Measurements from ENCODE around the gene UBXN11.
"Not testable (repeated sequence)": the region's sequence is repeated elsewhere in the genome, so short reads cannot be mapped to it uniquely, and the experiment has no call there.

UBXN11 gene

DNA sequence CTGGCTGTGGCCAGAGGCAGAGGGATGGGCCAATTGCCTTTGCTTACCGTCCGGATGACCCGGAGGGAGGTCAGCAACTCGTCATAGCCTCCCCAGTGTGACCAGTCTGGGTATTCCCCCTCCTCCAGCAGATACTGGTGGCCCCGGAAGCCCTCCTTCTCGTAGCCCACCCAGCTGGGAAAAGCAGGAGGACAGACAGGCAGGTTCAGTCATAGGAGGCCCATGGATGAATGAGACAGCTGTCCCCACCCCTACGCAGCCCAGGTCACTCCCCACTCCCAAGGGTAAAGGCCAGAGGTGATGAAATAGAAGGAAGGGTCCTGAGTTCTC lies 30.7 kb upstream of the UBXN11 start:
- no peak for DNase-seq (ENCODE audit: low read depth, low spot score)

DNA sequence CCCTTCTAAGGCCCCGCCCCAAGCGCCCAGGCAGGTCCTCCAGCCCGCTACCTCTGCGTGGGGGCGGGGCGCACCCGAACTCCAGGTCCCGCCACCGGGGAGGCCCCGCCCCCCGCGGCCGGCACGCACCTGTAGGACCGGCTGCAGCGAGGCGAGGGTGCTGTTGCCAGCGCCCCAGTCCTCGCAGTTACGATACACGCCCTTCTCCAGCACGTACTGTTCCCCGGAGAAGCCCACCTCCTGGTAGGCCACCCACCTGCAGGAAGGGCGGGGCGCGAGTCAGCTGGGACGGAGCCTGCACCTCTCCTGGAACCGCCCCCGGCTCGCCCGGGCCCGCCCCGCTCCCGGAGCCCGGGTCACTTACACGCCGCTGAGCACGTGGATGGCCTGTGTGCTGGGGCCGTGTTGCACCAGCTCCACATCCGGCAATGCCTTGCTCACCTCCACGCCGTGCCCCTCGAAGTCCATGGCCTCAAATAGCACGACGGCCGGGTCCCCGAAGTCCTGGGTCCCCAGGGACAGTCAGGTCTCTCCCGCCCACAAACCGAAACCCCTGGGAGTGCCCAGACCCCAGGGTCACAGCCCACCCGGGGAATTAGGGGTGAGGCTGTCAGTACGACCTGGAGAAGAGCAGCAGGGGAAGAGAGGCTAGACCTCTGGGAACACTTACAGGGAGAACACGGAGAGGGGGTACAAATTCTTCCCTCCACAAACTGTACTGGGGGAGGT lies 30.2 kb upstream of the UBXN11 start:
- DNase-seq (ENCODE audit: low read depth, low spot score), result peak; percentile 91

DNA sequence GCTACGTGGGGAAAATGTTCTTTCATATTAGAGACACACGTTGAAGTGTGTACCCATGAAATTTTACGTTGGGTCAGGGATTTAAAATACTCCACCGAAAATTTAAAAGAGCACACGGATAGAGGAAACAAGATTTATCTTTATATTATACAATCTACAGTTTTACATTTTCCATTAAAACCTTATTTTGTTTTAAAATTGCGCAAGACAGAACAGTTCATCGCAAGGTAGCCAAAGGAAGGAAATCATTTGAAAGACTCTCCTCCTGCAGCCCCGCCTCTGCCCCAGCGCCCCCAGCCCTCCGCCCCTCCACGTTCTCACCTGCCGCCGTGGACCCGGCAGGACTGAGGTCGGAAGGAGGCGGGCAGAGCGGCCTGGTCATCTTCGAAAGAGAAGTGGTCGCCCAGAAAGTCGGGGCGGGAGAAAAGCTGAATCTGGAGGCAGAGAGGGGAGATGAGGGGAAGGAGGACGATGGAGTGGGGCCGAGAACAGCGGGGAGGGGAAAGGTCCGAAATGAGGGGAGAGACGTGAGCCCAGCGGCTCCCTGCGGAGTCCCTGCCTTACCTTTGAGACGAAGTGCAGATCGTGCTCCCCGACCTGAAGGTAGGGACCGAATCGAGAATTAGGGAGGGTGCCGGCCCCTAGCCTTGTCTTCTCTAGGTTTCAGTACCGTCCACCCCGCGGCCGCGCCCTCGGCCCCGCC lies 29.5 kb upstream of the UBXN11 start:
- no peak for DNase-seq (ENCODE audit: low read depth, low spot score)

DNA sequence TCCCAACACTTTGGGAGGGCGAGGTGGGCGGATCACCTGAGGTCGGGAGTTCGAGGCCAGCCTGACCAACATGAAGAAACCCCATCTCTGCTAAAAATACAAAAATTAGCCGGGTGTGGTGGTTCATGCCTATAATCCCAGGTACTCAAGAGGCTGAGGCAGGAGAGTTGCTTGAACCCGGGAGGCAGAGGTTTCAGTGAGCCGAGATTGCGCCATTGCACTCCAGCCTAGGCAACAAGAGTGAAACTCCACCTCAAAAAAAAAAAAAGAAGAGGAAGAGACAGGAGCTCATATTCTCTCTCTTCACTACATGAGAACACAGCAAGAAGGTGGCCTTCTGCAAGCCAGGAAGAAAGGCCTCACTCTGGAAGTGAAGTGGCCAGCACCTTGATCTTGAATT lies 26.9 kb upstream of the UBXN11 start:
- not testable (repeated sequence) for DNase-seq (ENCODE audit: low read depth, low spot score)

DNA sequence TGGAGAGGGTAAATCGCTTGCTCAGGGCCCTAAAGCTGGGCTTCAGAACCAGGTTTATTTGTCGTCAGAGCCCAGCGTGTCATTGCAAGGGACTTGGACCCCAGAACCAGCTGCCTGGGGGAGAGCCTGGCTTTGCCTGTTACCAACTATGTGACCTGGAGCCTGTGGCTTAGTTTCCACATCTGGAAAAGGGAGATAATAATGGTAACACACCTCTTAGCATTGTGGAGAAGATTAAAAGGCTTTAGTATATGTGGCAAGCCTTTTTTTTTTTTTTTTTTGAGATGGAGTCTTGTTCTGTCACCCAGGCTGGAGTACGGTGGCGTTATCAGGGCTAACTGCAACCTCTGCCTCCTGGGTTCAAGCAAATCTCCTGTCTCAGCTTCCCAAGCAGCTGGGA lies 23.8 kb upstream of the UBXN11 start:
- no peak for DNase-seq (ENCODE audit: low read depth, low spot score)

DNA sequence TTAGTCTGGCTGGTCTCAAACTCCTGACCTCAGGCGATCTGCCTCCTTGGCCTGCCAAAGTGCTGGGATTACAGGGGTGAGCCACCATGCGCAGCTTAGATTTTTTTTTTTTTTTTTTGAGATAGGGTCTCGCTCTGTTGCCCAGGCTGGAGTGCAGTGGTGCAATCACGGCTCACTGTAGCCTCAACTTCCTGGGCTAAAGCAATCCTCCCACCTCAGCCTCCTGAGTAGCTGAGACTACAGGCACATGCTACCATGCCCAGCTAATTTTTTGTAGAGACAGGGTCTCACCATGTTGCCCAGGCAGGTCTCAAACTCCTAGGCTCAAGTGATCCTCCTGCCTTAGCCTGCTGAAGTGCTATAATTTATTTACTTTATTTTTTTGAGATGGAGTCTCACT lies 22.9 kb upstream of the UBXN11 start:
- not testable (repeated sequence) for DNase-seq (ENCODE audit: low read depth, low spot score)

DNA sequence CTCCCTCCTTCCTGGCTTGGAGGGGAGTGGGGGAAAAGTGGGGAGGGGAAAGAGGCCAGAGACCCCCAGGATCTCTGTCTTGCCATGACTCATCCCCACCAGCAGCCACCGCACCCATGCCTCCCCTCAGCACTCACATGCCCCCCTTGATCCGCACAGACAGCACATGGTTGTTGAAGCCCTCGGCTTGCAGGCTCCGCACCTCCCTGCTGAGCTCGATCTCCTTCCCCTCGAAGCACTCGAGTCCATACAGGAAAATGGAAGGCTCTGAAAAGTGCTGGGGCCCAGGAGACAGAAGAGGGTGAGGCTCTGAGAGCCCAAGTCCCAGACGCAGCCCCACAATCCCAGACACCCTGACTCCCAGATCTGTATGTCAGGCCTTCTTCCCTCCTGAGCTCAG lies 22.2 kb upstream of the UBXN11 start:
- DNase-seq (ENCODE audit: low read depth, low spot score), result no peak

DNA sequence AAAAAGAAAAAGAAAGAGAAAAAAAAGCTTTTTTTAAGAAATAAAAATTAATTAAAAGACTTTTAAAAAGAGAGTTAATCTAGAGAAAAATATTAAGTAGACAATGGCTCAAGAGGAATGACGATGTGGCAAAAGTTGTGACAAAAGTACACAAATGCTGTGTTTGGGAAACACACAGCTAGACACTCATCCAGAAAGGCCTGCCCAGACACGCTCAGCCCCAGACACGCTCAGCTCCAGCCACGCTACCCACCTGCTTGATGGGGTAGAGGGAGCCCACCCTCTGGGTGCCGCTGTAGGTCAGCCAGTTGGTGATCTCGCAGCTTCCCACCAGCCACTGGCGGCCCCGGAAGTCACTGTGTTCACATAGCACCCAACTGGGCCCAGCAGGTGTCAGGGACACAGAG lies 21.5 kb upstream of the UBXN11 start:
- DNase-seq (ENCODE audit: low read depth, low spot score), result no peak

DNA sequence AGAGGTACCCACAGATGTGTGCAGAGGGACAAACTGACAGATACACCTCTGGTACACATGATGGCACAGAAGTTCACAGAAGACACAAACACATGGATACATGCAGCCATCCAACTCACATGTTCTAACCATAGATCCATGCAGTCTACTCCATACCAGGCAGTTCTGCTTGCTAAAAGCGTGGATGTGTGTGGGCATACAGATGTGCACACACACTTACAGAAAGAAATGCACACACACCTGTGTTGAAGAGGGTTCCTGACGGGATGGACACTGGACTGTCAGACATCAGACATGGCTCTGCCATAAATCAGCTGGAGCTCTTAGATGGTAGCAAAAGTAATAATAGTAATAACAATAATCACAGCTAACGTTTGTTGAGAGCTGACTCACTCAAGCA lies 18.1 kb upstream of the UBXN11 start:
- DNase-seq (ENCODE audit: low read depth, low spot score), result no peak

DNA sequence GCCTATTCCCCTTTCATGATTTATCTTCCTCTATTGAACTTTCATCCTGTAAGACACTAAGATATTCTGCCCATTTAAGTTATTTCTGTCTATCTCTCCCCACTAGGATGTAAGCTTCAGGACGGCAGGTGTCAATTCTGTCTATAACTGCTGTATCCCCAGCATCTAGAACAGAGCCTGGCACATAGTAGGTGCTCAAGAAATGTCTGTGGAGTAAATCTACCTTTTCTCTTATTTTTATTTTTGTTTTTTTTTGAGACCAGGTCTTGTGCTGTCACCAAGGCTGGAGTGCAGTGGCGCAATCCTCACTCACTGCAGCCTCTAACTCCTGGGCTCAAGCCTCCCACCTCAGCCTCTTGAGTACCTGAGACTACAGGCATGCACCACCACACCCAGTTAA lies 16.9 kb upstream of the UBXN11 start:
- no peak for DNase-seq (ENCODE audit: low read depth, low spot score)

DNA sequence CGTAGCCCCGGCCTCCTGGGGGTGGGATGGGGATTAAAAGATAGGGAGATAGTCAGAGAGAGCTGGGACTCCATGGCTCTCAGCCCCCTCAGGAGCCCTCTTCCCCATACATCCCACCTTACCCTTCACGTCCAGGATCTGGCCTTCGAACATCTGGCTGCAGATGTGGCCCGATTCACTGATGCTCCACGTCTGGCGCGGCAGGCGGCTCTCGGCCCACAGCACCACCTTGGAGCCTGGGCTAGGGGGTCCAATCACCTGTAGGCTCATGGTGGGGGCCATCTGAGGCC lies 15.6 kb upstream of the UBXN11 start:
- DNase-seq (ENCODE audit: low read depth, low spot score), result no peak

DNA sequence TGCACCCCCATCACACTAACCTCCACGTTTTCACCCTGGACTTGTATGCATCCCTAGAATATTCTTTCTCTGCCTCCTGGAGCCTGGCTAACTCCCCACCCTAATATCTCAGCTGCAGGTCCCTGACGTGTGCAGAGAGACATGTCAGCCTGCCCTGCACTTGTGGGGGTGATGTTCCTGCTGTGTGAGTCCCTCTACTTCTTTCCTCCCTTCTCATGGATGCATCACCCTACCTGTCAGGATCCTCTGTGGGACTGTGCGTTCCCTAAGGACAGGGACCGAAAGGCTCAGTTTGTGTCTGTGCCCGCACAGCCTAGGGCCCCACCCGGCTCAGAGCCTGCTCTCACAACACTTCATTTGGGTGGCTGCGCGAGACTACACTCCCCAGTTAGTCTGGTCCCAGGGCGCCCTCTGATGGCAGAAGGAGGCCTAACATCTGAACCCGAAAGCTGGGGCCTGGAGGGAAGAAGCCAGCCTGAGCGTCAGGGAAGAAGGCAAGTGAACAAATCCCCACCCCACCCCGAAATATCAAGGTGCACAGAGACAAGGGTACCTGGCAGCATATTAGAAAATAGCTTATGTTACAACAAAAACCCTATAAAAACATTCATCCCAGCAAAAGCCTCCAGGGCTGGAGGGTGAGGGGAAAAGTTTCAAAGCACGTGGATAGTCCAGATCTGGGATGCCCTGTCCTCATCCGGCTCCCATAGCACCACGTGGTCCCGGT lies 15.0 kb upstream of the UBXN11 start:
- peak; percentile 93 for DNase-seq (ENCODE audit: low read depth, low spot score)

DNA sequence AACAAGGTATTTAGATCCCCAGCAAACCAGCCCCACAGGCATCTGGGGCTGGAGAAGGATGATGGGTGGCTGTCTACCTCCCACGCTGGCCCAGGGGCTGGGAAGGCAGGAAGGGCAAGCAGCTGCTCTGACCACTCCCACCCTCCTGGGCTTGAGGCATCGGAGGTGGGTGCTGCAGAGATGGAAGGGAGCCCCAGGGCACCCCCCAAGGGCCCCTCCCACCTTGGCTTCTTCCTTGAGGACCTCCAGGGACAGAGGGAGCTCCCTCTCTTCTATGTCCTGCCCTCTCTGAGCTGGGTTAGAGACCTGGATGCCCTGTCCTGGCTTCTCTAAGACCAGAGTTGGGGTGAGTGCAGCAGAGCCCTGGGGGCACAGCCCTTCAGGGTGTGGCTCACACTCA lies 14.5 kb upstream of the UBXN11 start:
- DNase-seq (ENCODE audit: low read depth, low spot score), result no peak

DNA sequence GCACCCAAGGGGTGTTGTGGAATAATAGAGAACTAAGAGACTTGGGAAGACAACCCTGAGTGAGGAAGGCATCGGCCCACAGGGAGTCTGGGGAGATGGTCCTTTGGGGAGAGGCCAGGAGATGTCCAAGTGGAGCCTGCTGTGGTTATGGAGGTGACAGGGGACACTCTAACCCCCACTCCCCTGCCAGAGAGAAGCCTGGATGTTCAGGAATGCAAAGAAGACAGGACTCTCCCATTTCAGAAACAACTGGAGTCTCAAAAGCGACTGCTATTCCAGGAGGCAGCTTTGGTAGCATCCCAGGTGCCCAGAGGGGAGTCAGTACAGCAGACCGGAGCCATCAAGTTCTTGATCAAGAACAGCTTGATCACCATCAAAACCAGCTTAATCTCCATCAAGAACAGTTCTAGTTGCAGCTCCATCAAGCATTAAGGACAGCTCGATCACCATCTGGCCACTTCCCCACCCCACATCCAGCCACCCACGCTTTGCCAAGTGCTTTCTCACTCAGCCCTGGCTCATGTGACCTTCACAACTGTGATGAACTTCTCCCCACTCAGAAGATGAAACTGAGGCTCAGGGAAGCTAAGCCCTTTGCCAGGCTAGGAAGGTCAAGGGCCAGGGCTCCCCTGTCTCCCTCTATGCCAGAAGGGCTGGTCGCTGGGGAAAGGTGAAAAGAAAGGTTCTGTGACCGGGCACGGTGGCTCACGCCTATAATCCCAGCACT lies 12.1 kb upstream of the UBXN11 start:
- DNase-seq (ENCODE audit: low read depth, low spot score), result no peak

DNA sequence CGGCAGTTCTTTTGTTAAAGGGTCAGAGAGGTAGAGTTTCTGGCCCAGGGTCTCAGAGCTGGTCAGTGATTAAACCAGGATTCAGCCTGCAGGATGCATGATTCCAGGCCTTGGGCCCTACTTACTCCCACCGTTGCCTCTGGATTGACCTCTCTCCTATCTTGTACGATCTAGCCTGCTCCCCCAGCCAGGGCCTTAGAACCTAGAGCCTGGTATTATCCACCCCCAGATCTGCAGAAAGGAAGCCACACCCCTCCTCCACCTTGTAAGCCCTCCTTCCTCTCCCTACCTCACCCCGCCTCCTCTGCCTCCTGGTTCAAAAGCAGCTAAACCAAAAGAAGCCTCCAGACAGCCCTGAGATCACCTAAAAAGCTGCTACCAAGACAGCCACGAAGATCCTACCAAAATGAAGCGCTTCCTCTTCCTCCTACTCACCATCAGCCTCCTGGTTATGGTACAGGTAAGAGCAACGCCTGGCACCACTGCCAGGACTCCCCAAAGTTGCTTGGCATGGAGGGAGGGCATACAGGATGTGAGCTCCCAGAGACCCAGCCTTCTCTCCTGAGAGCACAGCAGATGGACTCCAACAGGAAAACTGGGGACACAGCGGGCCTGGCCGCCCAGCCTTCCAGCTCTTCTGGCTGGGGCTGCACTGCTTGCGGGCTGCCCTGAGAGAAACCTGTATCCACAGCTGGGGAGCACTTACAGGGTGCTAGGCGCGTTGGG lies 11.3 kb upstream of the UBXN11 start, which contains the start of gene CD52:
Gene CD52 (plus strand): TSS at position 347 of the 726 bp plus-strand sequence. CDS start 60 bp downstream, at position 407.
- DNase-seq (ENCODE audit: low read depth, low spot score), result peak; percentile 79

DNA sequence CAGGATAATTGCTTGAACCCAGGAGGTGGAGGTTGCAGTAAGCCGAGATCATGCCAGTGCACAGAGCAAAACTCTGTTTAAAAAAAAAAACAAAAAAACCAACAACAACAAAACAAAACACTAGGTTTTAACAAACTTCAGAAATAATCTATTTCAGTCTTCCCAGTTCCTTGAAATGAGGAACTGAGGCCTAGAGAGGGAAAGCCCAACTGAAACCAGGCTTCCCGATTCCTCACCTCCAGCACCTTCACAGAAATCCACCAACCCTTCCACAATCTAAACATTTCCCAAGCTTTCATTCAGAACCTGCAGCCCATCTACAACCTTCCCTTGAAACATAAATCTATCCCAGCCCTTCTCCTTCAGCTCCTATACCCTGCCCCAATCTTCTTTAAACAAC lies 10.7 kb upstream of the UBXN11 start:
- DNase-seq (ENCODE audit: low read depth, low spot score), result no peak

DNA sequence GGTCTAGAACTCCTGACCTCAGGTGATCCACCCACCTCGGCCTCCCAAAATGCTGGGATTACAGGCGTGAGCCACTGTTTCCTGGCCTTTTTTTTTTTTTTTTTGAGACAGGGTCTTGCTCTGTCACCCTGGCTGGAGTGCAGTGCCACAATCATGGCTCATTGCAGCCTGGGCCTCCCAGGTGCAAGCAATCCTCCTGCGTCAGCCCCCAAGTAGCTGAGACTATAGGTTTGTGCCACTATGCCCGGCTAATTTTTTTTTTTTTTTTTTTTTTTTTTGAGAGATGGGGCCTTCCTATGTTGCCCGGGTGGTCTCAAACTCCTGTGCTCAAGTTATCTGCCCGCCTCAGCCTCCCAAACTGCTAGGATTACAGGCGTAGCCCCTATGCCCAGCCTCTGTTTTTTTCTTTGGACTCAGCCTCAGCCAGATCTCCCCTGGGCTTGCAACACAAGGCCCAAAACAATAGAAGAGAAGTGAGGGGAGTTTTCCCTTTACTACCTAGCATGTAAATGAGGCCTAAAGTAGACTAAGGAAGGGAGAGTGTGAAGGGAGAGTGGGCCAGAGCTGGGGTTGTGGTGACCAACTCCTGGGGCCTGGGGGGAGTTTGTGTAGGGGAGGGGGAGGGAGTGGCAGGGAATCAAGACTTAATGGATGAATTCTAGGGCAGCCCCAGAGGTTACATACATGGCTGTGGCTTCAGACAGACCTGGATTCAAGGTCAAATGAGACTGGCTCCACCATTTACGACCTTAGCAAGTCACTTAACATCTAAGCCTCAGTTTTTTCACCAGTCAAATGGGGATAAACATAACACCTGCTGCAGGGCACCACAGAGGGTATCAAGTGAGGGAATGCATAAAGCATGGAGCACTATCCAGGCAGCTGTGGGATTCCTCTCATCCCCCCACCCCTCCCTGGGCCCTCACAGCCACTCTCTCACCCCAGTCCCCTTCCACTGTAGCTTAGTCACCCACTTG lies 9.7 kb upstream of the UBXN11 start:
- no peak for DNase-seq (ENCODE audit: low read depth, low spot score)

DNA sequence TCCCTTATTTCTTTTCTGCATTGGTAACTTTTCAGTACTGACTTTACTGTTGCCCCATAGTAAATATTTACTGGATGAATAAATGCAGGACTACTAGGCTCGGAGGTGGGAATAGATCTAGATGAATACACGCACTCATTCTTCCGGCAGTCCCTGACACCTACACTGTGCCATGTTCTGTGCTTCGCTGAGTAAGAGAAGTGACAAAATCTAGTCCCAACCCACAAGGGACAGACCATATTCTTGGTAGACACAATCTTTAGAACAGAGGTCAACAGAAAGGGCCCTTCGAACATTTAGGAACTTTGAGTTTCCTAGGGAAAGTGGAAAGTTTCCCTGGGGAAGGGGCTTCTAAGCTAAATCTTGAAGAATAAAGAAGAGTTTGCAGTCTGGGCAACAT lies 8.1 kb upstream of the UBXN11 start:
- no peak for DNase-seq (ENCODE audit: low read depth, low spot score)

DNA sequence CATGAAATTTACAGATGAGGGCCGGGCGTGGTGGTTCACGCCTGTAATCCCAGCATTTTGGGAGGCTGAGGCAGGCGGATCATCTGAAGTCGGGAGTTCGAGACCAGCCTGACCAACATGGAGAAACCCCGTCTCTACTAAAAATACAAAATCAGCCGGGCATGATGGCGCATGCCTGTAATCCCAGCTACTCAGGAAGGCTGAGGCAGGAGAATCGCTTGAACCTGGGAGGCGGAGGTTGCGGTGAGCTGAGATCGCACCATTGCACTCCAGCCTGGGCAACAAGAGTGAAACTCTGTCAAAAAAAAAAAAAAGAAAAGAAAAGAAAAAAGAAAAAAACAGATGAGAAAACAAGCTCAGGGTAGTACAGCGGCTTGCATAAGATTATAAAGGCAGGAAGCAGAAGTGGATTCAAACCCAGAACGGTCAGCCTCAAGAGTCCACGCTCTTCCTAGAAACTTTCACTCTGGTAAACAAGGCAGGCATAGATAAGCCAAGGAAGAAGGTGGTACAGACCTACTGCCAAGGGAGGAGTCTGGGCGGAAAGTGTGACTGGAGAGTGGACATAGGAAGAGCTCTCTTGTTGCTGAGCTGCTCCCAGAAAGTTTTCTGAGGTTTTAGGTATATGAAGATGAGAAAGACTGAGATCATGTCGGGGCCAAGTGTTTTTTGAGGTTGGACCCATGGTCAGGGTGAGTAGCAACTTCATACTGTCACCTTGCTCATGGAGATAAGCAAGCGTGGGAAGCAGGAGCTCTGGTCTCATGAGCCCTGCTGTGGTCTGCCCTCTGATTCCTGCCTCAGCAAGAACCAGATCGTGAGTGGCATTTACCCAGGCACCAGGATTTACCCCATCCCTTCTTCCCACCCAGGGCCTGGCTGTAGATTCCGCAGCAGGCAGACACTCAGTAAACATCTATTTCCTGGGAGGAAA lies 1.8 kb upstream of the UBXN11 start:
- not testable (repeated sequence) for DNase-seq (ENCODE audit: low read depth, low spot score)

Data from ELF-1 (cell line).